Stimulated activated CD4-positive, alpha-beta T cell treated with anti-CD3 and anti-CD28 coated beads, TNF-alpha, amount 100 ng/mL, for 1 hour (primary cell): ENCODE results near the gene LRFN5.
"Not testable (repeated sequence)": the region's sequence is repeated elsewhere in the genome, so short reads cannot be mapped to it uniquely, and the experiment has no call there.

Experiments used
- DNase-seq, 3 donors: peaks; one replicate each; pipeline ENCODE4 v3.0.0-alpha.2; 2020; ENCODE audit warnings: low read depth in 3 of 3, low spot score in 1 of 3

The LRFN5 gene

GRCh38 chr14:41878321-41878720, 271.6 kb downstream of the LRFN5 start:
- DNase-seq: no peak

- DNase-seq: no peak
Observed at GRCh38 chr14:41891624-41892023, 284.9 kb downstream of the LRFN5 start.

GRCh38 chr14:41899416-41899815, 292.7 kb downstream of the LRFN5 start:
- no peak for DNase-seq

- DNase-seq: no peak
Observed at GRCh38 chr14:41900644-41901043, 294.0 kb downstream of the LRFN5 start.

GRCh38 chr14:41901089-41901488, 294.4 kb downstream of the LRFN5 start:
- no peak for DNase-seq

GRCh38 chr14:41905394-41905964, 298.8 kb downstream of the LRFN5 start:
- DNase-seq: no peak

GRCh38 chr14:41911155-41911554, 304.5 kb downstream of the LRFN5 start:
- DNase-seq: not testable (repeated sequence)

GRCh38 chr14:41913398-41913797, 306.7 kb downstream of the LRFN5 start:
- DNase-seq: no peak

GRCh38 chr14:41915732-41916131, 309.1 kb downstream of the LRFN5 start:
- no peak for DNase-seq

- DNase-seq: no peak
Observed at GRCh38 chr14:41916313-41916712, 309.6 kb downstream of the LRFN5 start.

GRCh38 chr14:41925409-41925808, 318.7 kb downstream of the LRFN5 start:
- no peak for DNase-seq

GRCh38 chr14:41950428-41951151, 343.9 kb downstream of the LRFN5 start:
- DNase-seq: no peak
